Esophagus squamous epithelium (tissue), 5 donors: ENCODE results near the gene ST6GAL1. TPM values are rescaled to one million over a fixed set of nuclear protein-coding genes. Genes with fewer than 3 reads are reported as not detected.

Source experiments
- DNase-seq: peaks from one replicate; lab custom pipeline; 2025; lab: John Stamatoyannopoulos, UW
- H3K27ac ChIP-seq, 4 donors: fragments of 200-600 bp; sonication (generic); one replicate each; pipeline ENCODE4 v1.5.1; 2016 to 2019; ENCODE audit warnings: mild to moderate bottlenecking in 1 of 4
- H3K27me3 ChIP-seq, 4 donors: fragments of 200-600 bp; sonication (generic); 1 replicate in 3 of 4; 2 replicates in 1 of 4; pipeline versions ENCODE4 v1.5.1 to v1.6.0; 2017 to 2021; ENCODE audit warnings: antibody characterized with exemption in 1 of 4
- H3K36me3 ChIP-seq, 3 donors: fragments of 200-600 bp; sonication (generic); one replicate each; pipeline ENCODE4 v1.5.1; 2016 to 2019
- H3K4me1 ChIP-seq, 3 donors: fragments of 200-600 bp; sonication (generic); one replicate each; pipeline ENCODE4 v1.5.1; 2017 to 2019
- H3K4me3 ChIP-seq, 4 donors: fragments of 200-600 bp; sonication (generic); 1 replicate in 3 of 4; 2 replicates in 1 of 4; pipeline ENCODE4 v1.5.1; 2016 to 2019; ENCODE audit warnings: mild to moderate bottlenecking in 2 of 4, moderate library complexity in 1 of 4
- H3K9me3 ChIP-seq, 3 donors: fragments of 200-600 bp; sonication (generic); one replicate each; pipeline ENCODE4 v1.5.1; 2016 to 2019
- CTCF ChIP-seq, 6 experiments: fragments of 450-650 bp in 4 of 6; fragments of 200-600 bp in 2 of 6; sonication (generic) in 2 of 6; IDR thresholded peaks; one replicate each; pipeline ENCODE4 v1.5.1; 2016 to 2019; ENCODE audit warnings: antibody characterized with exemption in 6 of 6, mild to moderate bottlenecking in 4 of 6, moderate library complexity in 4 of 6
- POLR2A ChIP-seq, 4 donors: fragments of 450-650 bp; IDR thresholded peaks; one replicate each; pipeline ENCODE4 v1.6.1; 2017; ENCODE audit warnings: antibody characterized with exemption in 4 of 4, mild to moderate bottlenecking in 4 of 4, moderate library complexity in 3 of 4
- WGBS, 2 donors: methylation state at CpG; one replicate each; pipeline ENCODE4 v1.1.5; 2018; 5-methylcytosine and 5-hydroxymethylcytosine counted together
- intact Hi-C: fragments of 100-400 bp; cut with DNase I; formaldehyde crosslinking; loops from one replicate; pipeline ENCODE4 v1.15.0; 2022
- total RNA-seq, 4 donors: library from RNA; depleted of rRNA; stranded (reverse); fragments of >200 nt; gene quantifications; one replicate each; pipeline ENCODE4 v1.1.0, GENCODE V29; 2016
- donor health status: DM: yes; HTN: yes; CAD: no.

Gene ST6GAL1
- total RNA-seq, 4 donors from 2014 or later = 6.0 to 44.2 (median 15.2) TPM

GRCh38 chr3:187098923-187099512, 168.7 kb downstream of the ST6GAL1 start:
- intact Hi-C loops = no loop called here

GRCh38 chr3:187101184-187102072, 171.1 kb downstream of the ST6GAL1 start:
- 46 to 52% methylated on average over 9 of the region's 9 CpGs for WGBS, 2 donors
- Histone ChIP-seq H3K4me1 (peaks cover 0 to 14% (median 4%) of the 10 kb centered on the region in 3 donors), H3K36me3 (no peaks in the 10 kb centered on the region), H3K9me3 (no peaks in the 10 kb centered on the region), H3K27ac (peak overlapping the region in 3 of 4 donors; percentile 46 to 68 (median 66)), H3K4me3 (peak overlapping the region in 3 of 4 donors; percentile 5 to 56 (median 31)), H3K27me3 (no peaks in the 10 kb centered on the region)
- no peak for DNase-seq
- TF ChIP-seq CTCF (IDR thresholded peaks at IDR 0.05) = no peak
- TF ChIP-seq POLR2A (IDR thresholded peaks at IDR 0.05) = no peak
- intact Hi-C loops = no loop called here

More at GRCh38 chr3:187098923-187099512, 168.7 kb downstream of the ST6GAL1 start:
- Histone ChIP-seq H3K27ac (no peak overlapping the region), H3K4me1 (peaks cover 0 to 14% (median 4%) of the 10 kb centered on the region in 3 donors), H3K9me3 (no peaks in the 10 kb centered on the region), H3K36me3 (no peaks in the 10 kb centered on the region), H3K4me3 (no peak overlapping the region), H3K27me3 (no peaks in the 10 kb centered on the region)
- no peak for DNase-seq
- 80 to 88% methylated on average over 2 of the region's 2 CpGs for WGBS, 2 donors
- no peak for TF ChIP-seq POLR2A (IDR thresholded peaks at IDR 0.05)
- TF ChIP-seq CTCF (IDR thresholded peaks at IDR 0.05) = no peak

GRCh38 chr3:187102073-187102634, 171.8 kb downstream of the ST6GAL1 start:
- no peak for TF ChIP-seq CTCF (IDR thresholded peaks at IDR 0.05)
- no peak for TF ChIP-seq POLR2A (IDR thresholded peaks at IDR 0.05)
- DNase-seq = no peak
- Histone ChIP-seq H3K4me3 (peak overlapping the region in 3 of 4 donors; percentile 5 to 56 (median 31)), H3K27me3 (no peaks in the 10 kb centered on the region), H3K36me3 (no peaks in the 10 kb centered on the region), H3K9me3 (no peaks in the 10 kb centered on the region), H3K27ac (peak overlapping the region in 3 of 4 donors; percentile 46 to 68 (median 66)), H3K4me1 (peaks cover 0 to 14% (median 4%) of the 10 kb centered on the region in 3 donors)
- WGBS, 2 donors = 92 to 100% methylated on average over 1 of the region's 1 CpG
- intact Hi-C loops = no loop called here

- Histone ChIP-seq H3K27me3 (no peaks in the 10 kb centered on the region), H3K36me3 (no peaks in the 10 kb centered on the region), H3K4me1 (peaks cover 0 to 14% (median 4%) of the 10 kb centered on the region in 3 donors), H3K27ac (no peak overlapping the region), H3K4me3 (no peak overlapping the region), H3K9me3 (no peaks in the 10 kb centered on the region)
- TF ChIP-seq POLR2A (IDR thresholded peaks at IDR 0.05) (no peak), CTCF (IDR thresholded peaks at IDR 0.05) (no peak)
- WGBS, 2 donors = 91 to 95% methylated on average over 4 to 5 of the region's 5 CpGs
- intact Hi-C loops = no loop called here
- DNase-seq = no peak
These were observed 172.9 kb downstream of the ST6GAL1 start for GRCh38 chr3:187103251-187103650.
